ENCODE measurements around the gene LAMTOR2. TPM values are rescaled to one million over a fixed set of nuclear protein-coding genes. Genes with fewer than 3 reads are reported as not detected.
A peak's percentile ranks its signal among the peaks of the same experiment; 100 is the strongest.

The LAMTOR2 gene
- total and polyA plus RNA-seq, 12 donors = 49.4 to 105 (median 61.1) TPM

- Histone ChIP-seq H3K9me3 (no peaks in the 10 kb centered on the region), H3K36me3 (peaks cover 0 to 80% (median 55%) of the 10 kb centered on the region in 9 donors), H3K4me3 (no peak overlapping the region), H3K4me1 (peaks cover 0 to 3% (median 0%) of the 10 kb centered on the region in 9 donors), H3K27ac (no peak overlapping the region), H3K27me3 (no peaks in the 10 kb centered on the region)
- ATAC-seq (no peak), DNase-seq (no peak)
- intact Hi-C loops (cut with DNase I) = loop anchor here in 1 of 10 donors (10.0 kb wide), 1 partner anchor 55 kb away; the partner anchor contains the start of gene RAB25
- TF ChIP-seq, protein P1, sequence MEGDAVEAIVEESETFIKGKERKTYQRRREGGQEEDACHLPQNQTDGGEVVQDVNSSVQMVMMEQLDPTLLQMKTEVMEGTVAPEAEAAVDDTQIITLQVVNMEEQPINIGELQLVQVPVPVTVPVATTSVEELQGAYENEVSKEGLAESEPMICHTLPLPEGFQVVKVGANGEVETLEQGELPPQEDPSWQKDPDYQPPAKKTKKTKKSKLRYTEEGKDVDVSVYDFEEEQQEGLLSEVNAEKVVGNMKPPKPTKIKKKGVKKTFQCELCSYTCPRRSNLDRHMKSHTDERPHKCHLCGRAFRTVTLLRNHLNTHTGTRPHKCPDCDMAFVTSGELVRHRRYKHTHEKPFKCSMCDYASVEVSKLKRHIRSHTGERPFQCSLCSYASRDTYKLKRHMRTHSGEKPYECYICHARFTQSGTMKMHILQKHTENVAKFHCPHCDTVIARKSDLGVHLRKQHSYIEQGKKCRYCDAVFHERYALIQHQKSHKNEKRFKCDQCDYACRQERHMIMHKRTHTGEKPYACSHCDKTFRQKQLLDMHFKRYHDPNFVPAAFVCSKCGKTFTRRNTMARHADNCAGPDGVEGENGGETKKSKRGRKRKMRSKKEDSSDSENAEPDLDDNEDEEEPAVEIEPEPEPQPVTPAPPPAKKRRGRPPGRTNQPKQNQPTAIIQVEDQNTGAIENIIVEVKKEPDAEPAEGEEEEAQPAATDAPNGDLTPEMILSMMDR (IDR thresholded peaks at IDR 0.05) = no peak
- 46 to 47% methylated on average over 3 of the region's 3 CpGs for WGBS, 2 donors
Observed at GRCh38 chr1:156009404-156009803, 45.2 kb upstream of the LAMTOR2 start.

DNA sequence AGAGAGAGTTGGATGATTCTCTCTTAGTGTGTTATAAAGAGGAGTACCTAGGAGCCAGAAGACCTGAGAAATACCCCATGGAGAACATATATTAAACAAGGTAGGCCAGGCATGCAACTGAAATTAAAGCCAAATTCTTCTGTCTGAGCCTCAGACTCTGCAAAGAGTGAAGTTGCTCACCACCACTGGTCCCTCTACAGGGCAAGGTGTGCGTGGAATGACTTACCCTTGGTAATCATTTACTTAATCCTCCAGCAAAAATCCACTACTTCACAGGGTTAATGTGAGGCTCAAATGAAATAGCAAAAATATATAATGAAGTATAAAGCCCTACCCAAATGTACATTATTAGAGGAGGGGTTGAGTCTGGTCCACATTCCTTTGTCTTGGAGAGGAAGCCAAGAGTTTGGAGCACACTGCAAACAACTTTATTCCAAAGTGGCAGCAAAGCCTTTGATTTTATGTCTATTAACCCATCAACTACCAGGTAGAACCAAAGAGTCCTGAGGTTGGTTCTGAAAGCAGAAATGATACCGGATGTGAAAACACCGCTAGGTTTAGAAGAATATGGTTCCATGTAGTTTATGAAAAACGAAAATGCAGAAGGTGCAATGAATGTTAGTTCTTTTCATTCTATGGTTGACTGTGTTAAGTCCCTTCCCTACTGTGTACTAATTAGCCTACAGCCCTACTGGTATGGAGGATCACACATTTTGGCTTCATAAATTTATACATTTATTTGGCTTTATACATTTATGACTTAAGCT is 42.3 kb upstream of the LAMTOR2 start:
- Histone ChIP-seq H3K27me3 (no peaks in the 10 kb centered on the region), H3K4me3 (no peak overlapping the region), H3K36me3 (peaks cover 0 to 100% (median 73%) of the 10 kb centered on the region in 9 donors), H3K9me3 (no peaks in the 10 kb centered on the region), H3K27ac (no peak overlapping the region), H3K4me1 (no peaks in the 10 kb centered on the region)
- intact Hi-C loops (cut with DNase I) = no loop called here
- WGBS, 2 donors = 94 to 96% methylated on average over 4 of the region's 4 CpGs
- DNase-seq = no peak
- ATAC-seq = no peak
- TF ChIP-seq, protein P1 (IDR thresholded peaks at IDR 0.05) = no peak

DNA sequence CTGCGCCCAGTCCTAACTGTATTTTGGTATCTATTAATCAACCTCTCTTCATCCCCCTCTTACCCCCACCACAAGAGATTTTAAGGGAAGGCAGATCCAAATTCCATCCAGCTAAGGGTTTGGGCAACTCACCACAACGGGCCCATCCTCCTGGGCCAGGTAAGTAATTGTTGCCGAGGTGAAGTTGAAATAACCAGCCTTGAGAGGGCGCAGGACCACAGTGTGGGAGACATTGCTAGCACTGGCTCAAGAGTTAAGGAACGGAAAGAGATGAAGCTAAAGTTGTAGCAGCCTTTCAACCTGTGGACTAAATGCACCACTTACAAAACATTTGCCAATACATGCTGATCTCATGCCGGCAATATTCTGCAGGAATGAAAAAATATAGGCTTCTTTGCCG is 39.8 kb upstream of the LAMTOR2 start:
- no peak overlapping the region for H3K4me3 ChIP-seq
- no peaks in the 10 kb centered on the region for H3K9me3 ChIP-seq
- H3K27me3 ChIP-seq = no peaks in the 10 kb centered on the region
- intact Hi-C loops (cut with DNase I) = no loop called here
- TF ChIP-seq, protein P1 (IDR thresholded peaks at IDR 0.05) = no peak
- no peak for ATAC-seq
- WGBS, 2 donors = 94% methylated on average over 7 of the region's 7 CpGs
- peaks cover 0 to 100% (median 71%) of the 10 kb centered on the region in 9 donors for H3K36me3 ChIP-seq
- H3K4me1 ChIP-seq = peaks cover 0 to 15% (median 8%) of the 10 kb centered on the region in 9 donors
- no peak overlapping the region for H3K27ac ChIP-seq
- DNase-seq = no peak

GRCh38 chr1:156019946-156020292 is 34.7 kb upstream of the LAMTOR2 start:
- TF ChIP-seq, protein P1 (IDR thresholded peaks at IDR 0.05) = no peak
- intact Hi-C loops (cut with DNase I) = loop anchor here in 3 of 10 donors (5.0 kb wide), 2 partner anchors 37 to 47 kb away; no protein-coding TSS in a partner anchor
- Histone ChIP-seq H3K4me3 (peak overlapping the region; percentile 56 to 98 (median 80)), H3K4me1 (peaks cover 3 to 24% (median 13%) of the 10 kb centered on the region in 9 donors), H3K27ac (peak overlapping the region in 9 of 10 donors; percentile 82 to 98 (median 93)), H3K36me3 (peaks cover 0 to 50% (median 23%) of the 10 kb centered on the region in 9 donors), H3K27me3 (no peaks in the 10 kb centered on the region), H3K9me3 (no peaks in the 10 kb centered on the region)
- 30 to 36% methylated on average over 8 of the region's 8 CpGs for WGBS, 2 donors
- ATAC-seq = peak in 1 of 8 donors; percentile 5
- DNase-seq = no peak

All from heart right ventricle (tissue), 16 donors.